ENCODE measurements around the gene ACE.

Gene ACE

DNA sequence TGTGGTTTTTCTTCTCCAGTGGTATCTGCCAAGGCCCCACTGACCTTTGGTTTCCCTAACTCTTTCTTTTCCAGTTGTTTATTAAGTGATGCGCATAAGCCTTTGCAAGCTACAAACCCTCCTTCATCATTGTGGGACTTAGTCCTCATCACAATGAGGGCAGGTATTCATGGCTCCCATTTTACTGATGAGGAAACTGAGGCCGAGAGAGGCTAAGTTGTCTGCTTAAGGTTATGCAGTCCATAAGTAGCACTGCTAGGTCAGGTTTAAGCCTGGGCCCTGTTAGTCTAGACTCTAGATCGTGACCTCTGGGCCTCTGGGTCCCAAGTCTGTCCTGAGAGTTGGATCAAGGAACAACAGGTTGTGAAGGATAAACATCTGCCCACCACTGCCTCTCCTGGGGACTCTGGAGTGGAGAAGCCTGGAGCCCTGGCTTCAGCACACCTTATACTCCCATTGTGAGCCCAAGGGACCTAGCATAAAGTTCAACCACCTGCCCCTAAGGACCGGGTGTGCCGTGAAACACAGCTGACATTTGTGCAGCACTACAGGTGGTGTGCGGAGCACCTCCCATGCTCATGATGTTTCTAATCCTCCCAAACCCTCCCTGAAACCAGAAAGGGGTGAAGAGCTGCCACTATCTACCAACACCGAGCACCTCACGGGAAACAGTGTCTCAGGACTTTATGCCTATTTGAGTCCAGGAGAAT, 41.1 kb downstream of the ACE start:
- no peak for DNase-seq

DNA sequence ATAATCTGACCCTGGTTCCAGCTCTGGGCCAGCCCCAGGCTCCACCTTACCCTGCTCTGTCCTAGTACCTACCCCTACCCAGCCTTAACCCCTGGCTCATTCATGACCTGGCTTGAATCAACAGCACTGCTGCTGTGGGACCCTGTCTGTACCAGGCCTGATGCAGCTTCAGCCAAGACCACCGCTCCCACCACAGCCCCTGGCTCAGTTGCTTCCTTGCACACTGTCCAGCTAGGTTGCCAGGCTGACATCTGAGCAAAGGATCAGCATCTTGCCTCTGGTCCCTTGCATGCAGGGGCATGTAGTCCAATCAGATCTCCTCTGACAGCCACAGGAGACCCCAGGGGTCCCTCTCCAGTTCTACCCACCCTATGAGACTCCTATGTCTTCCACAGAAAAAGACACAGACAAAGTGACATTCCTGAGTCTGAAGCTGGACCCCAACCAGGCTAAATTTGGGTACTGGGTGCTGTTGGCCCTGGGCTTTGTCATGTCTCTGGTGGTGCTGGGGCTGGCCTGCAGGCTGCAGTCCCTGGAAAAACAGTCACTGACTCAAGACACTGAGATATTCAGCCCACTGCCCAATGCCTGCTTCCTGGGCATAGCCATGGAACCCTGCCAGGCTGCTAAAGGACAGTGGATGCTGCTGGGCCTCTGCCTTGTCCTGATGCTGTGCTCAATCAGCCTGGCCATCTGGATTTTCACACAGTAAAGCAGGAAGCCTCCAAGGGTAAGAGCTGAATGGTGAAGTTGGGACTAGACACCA, 42.4 kb downstream of the ACE start:
- DNase-seq: no peak

GRCh38 chr17:63519972-63520882, 43.4 kb downstream of the ACE start:
- DNase-seq: no peak

- no peak for DNase-seq
These were observed 46.5 kb downstream of the ACE start, which contains the start of gene KCNH6 for GRCh38 chr17:63523253-63523855. KCNH6 (plus strand) TSS chr17:63523358; CDS start chr17:63523414, 56 bp downstream.

GRCh38 chr17:63524051-63524450, 47.2 kb downstream of the ACE start:
- no peak for DNase-seq

GRCh38 chr17:63525190-63525946, 48.5 kb downstream of the ACE start:
- DNase-seq: no peak

DNA sequence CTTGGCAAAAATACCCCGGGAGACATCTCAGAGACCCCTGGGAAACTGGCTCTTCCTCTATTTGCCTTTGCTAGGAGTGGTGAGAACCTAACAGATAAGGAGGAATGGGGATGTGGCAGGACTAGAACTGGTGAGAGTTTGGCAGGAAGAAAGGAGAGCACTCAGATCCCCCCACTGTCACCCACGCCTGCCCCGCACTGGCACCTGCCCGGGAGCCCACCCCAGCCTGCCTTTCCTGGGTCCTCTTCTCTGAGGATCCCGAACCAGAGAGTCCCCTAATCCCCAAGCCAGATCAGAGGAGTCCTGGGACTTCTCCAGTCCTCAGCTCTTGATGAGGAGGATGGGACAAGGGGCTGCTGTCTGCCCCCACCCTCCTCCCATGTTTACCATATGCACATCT, 50.0 kb downstream of the ACE start:
- DNase-seq: no peak

DNA sequence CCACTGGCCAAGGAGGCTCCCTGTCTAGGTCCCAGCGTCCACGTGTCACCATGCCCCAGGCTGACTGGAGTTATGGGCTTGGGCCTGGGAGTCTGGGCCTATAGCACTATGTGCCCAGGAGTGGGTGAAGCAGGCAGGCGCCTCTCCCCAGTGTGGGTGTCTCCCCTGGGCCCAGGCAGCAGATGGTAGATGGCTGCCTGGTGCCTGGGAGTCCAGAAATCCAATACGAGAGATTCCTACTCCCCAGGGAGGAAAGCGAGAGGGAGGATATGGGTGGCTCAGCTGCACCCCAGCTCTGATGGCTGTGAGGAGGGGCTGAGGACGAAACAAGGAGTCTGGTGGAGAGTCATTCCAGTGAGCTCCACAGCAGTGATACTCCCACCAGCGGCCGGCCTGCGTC, 51.3 kb downstream of the ACE start:
- DNase-seq: no peak

DNA sequence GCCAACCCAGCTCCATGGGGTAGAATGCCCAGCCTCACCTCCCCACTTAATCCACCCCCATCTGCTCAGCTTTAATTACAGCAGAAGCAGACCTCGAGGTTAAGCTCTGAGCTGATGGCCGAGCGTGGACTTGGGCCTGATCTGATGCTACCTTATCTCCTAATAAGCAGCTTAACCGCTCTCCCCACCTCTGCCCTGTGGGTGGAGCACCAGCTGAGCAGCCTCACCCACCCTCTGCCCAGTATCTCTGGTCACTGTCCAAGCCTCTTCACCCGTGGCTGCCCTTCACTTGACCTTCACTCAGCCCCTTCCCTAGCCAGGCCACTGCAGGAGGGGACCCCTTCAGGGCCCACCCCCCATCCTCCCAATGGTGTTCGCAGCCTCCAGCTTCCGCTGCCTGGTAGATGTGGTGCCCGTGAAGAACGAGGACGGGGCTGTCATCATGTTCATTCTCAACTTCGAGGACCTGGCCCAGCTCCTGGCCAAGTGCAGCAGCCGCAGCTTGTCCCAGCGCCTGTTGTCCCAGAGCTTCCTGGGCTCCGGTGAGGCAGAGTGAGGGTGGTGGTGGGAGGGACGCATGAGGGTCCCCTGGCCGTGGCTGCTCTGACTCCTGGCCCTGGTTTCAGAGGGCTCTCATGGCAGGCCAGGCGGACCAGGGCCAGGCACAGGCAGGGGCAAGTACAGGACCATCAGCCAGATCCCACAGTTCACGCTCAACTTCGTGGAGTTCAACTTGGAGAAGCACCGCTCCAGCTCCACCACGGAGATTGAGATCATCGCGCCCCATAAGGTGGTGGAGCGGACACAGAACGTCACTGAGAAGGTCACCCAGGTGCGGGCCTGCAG, 53.1 kb downstream of the ACE start:
- DNase-seq: no peak

- DNase-seq: no peak
These were observed 53.7 kb downstream of the ACE start for GRCh38 chr17:63530557-63531021.

DNA sequence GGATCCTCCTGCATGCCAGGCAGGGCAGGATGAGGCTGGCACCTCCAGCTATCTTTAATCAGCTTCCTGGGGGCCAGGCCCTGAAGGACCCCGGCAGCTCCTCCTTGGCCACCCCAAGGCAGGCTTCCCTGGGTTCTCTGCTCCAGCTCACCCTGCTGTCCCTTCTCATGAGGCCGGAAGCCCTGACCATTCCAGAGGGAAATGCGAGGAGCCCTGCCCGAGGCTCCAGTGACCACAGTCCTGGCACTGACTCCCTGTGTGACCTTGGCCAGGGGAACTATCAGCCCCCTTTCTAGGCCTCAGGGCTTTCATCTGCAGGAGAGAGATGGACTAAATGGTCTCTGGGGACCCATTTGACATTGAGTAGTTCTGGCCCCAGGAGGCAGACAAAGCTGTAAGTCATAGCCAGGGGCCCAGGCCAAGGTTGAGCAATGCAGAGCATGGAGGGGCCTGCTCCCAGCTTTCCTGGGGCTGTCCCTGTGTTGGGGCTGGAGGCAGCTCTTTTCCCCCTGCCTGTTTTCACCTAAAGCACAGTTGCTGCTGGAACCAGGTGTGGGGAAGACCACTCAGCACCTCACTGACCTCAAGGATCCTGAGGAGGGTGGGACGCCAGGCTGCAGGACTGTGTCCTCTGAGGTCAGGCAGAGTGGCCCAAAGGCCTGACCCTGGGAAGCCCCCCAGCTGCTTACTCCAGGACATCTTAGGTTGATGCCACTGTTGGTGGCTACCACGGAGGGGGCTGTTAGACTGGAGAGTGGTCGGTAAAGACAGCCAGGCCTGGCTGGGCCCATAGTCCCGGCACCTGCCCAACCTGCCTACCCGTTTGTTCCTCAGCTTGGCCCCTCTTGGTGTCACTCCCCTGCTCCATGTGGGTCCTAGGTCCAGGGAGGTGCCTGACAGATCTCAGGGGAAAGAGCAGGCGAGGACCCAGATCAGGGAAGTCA, 54.4 kb downstream of the ACE start:
- DNase-seq: no peak

- DNase-seq: no peak
These were observed 56.7 kb downstream of the ACE start for GRCh38 chr17:63533433-63534077.

- DNase-seq: no peak
These were observed 57.3 kb downstream of the ACE start for GRCh38 chr17:63534078-63534570.

DNA sequence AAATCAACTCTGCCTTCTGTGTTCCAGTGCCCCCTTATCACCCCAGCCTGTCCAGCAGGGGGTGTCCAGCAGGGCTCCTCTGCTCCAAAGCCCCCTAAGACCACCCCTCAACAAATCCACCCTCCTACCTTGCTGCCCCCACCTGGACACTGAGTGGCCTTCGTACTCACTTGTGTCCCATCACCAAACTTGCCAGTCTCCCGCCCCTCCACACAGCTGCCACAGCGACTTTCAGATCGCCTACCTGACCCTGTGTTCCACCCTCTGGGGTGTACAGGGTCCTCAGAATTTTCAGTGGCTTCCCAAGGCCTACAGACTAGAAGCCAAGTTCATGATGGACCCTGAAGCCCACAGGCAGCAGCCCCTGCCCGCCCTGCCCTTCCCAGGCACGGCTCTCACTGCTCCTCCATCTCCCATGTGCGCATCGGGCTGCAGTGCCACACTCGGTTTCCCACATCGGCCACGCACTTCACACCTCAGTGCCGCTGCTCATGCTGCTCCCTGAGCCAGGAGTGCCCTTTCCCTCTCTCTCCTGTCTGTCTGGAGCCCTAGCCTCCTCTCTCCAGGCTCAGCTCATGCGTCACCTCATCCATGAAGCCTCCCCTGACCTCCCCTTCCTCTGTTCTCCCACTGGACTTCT, 58.1 kb downstream of the ACE start:
- DNase-seq: no peak

DNA sequence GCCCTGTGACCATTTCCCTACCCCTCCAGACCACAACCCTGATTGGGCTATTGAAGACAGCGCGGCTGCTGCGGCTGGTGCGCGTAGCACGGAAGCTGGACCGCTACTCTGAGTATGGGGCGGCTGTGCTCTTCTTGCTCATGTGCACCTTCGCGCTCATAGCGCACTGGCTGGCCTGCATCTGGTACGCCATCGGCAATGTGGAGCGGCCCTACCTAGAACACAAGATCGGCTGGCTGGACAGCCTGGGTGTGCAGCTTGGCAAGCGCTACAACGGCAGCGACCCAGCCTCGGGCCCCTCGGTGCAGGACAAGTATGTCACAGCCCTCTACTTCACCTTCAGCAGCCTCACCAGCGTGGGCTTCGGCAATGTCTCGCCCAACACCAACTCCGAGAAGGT, 58.8 kb downstream of the ACE start:
- DNase-seq: no peak

GRCh38 chr17:63537001-63537400, 60.1 kb downstream of the ACE start:
- DNase-seq: no peak

DNA sequence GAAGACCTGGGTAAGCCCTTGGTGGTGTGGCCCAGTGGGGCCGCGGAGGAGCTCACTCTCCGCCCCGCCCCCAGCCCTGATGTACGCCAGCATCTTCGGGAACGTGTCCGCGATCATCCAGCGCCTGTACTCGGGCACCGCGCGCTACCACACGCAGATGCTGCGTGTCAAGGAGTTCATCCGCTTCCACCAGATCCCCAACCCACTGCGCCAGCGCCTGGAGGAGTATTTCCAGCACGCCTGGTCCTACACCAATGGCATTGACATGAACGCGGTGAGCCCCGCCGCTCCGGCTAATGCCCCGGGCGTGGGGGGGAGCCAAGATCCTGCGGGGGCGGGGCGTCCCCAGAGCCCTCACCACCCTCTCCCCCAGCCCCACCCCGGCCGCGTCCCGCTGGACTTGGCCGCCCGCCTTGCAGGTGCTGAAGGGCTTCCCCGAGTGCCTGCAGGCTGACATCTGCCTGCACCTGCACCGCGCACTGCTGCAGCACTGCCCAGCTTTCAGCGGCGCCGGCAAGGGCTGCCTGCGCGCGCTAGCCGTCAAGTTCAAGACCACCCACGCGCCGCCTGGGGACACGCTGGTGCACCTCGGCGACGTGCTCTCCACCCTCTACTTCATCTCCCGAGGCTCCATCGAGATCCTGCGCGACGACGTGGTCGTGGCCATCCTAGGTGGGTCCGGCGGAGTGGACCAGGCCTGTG, 61.3 kb downstream of the ACE start:
- no peak for DNase-seq

Data from T-helper 9 cell (primary cell).